Stimulated activated memory B cell treated with anti-CD40 and anti-IgM and Interleukin-4, amounts not matched to agents 10 μg/mL and 1 μg/mL and 100 μg/mL, for 72 hours (primary cell): ENCODE results near the gene ENTPD6.

Source experiments
- ATAC-seq: fragments of 150-1000 bp; cut with Tn5 transposase; 2 replicates; pipeline ENCODE4 v1.10.0; 2021
- H3K27ac Mint-ChIP-seq: one replicate; pipeline ENCODE4 v1.8.0; 2022; ENCODE audit warnings: mild to moderate bottlenecking, mixed read lengths
- H3K27me3 Mint-ChIP-seq: one replicate; pipeline ENCODE4 v1.8.0; 2022; ENCODE audit warnings: mixed read lengths
- H3K36me3 Mint-ChIP-seq: one replicate; pipeline ENCODE4 v1.8.0; 2022; ENCODE audit warnings: mixed read lengths
- H3K4me1 Mint-ChIP-seq: one replicate; pipeline ENCODE4 v1.8.0; 2022; ENCODE audit warnings: mixed read lengths
- H3K4me3 Mint-ChIP-seq: one replicate; pipeline ENCODE4 v1.8.0; 2022; ENCODE audit warnings: mild to moderate bottlenecking, moderate library complexity, mixed read lengths
- H3K9me3 Mint-ChIP-seq: one replicate; pipeline ENCODE4 v1.8.0; 2022; ENCODE audit warnings: mixed read lengths

The ENTPD6 gene

DNA sequence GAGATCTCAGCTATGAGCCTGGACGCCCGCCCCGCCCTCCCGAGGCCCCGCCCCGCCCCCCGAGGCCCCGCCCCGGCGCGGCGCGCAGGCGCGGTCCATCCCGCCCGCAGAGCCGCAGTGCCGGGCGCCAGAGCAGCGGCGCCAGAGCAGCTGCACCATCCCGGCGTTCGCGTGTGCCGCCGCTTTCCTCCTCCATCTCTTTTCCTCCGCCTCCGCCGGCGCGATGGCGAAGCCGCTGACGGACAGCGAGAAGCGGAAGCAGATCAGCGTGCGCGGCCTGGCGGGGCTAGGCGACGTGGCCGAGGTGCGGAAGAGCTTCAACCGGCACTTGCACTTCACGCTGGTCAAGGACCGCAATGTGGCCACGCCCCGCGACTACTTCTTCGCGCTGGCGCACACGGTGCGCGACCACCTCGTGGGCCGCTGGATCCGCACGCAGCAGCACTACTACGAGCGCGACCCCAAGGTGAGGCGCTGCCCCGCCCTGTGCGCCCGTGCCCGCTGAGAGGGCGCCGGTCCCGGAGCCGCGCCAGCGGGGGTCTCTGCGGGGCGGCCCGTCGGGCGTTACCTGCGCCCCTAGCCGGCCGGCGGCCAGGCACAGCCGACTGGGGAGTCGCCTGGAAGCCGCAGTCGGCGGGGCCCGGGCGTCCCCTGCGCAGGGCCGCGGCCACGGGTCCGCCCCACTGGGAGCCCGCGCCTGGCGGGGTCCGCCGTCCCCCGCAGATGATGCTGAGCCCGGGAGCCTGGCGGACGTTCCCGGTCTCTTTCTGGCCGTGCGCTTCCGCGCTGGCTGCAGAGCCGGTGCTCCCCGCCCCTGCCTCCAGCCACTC, 52.7 kb downstream of the ENTPD6 start, which contains the start of gene PYGB:
PYGB (plus strand) TSS at position 130 of the 830 bp plus-strand sequence; CDS start at position 224, 94 bp downstream.
- no peaks in the 10 kb centered on the region for H3K36me3 Mint-ChIP-seq
- peak; percentile 90 for ATAC-seq
- peaks cover 27% of the 10 kb centered on the region for H3K4me1 Mint-ChIP-seq
- H3K27ac Mint-ChIP-seq = peak within 1 kb of the TSS; percentile 77
- peak within 1 kb of the TSS; percentile 89 for H3K4me3 Mint-ChIP-seq
- peaks cover 5% of the 10 kb centered on the region for H3K9me3 Mint-ChIP-seq
- H3K27me3 Mint-ChIP-seq = peaks cover 9% of the 10 kb centered on the region

DNA sequence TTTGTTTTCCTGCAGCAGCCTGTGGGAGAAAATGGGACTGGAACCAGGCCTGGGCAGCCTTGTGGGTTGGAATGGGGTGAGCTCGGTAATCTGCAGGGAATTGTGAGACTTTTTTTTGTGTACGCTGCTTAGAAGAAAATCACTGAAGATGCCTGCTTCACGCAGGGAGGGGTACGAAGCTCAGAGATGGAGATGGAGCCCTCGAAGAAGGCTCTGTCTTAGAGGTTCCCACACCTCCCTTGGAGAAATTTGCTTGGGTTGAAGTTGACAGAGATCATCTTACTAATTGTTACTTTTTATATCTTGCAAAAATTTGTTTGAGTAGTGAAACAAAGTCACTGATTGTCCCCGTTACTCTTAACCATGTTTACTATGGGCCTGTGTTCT, 53.3 kb downstream of the ENTPD6 start:
- Mint-ChIP-seq H3K36me3 (no peaks in the 10 kb centered on the region), H3K27ac (peak overlapping the region; percentile 77), H3K27me3 (peaks cover 3% of the 10 kb centered on the region), H3K4me3 (peak overlapping the region; percentile 87), H3K9me3 (no peaks in the 10 kb centered on the region), H3K4me1 (peaks cover 27% of the 10 kb centered on the region)
- no peak for ATAC-seq

DNA sequence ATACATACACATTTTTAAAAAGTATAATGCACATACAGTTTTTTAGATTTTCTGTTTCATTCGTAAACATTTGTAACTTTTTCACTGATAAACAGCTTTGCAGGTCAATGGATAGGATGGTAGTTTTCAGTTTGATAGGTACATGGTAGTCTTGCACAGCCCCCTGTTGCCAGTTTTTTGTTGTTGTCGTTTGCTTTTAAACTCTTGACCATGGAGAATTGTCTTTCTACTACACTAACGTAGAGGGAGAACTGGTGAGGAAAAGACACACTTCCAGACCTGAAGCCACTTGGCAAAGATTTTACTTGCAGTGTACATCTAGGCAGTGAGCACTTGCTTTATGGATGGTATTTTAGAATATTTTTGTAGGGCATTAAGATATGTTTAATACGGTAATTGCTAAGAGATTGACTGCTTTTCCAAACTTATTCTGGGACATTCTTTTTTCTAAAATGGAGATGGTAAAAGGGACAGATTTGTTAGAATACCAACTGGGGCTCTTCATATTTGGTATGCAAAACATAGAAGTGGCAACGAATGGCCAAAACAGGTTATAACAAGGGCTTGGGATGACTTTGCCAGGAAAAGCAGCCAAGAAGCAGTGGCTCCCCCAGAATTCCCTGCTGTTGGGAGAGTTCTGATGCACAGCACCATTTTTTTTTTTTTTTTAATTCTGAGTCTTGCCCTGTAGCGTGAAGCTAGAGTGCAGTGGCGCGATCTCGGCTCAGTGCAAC, 53.9 kb downstream of the ENTPD6 start:
- Mint-ChIP-seq H3K36me3 (no peaks in the 10 kb centered on the region), H3K4me3 (peak overlapping the region; percentile 87), H3K27ac (peak overlapping the region; percentile 77), H3K9me3 (no peaks in the 10 kb centered on the region), H3K4me1 (peaks cover 27% of the 10 kb centered on the region), H3K27me3 (no peaks in the 10 kb centered on the region)
- no peak for ATAC-seq

DNA sequence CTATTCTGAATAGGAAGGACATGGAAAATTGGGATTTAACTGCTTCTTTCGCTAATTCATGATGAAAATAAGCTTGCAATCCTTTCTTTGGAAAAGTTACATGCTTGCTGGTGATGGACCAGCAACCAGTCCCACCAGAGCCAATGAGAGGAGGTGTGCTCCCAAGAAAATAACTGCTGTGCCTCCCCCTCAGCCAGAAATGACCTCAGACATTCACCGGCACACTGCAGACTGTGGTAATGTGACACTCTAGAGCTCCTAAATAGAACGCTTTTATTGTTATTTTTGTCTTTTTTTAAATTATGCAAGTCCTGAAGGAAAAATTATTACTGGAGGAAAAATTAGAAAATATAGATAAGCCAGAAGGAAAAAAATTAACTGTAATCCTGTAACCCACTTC, 55.0 kb downstream of the ENTPD6 start:
- Mint-ChIP-seq H3K9me3 (no peaks in the 10 kb centered on the region), H3K27me3 (no peaks in the 10 kb centered on the region), H3K36me3 (no peaks in the 10 kb centered on the region), H3K4me1 (peaks cover 27% of the 10 kb centered on the region), H3K4me3 (no peak overlapping the region), H3K27ac (no peak overlapping the region)
- no peak for ATAC-seq

DNA sequence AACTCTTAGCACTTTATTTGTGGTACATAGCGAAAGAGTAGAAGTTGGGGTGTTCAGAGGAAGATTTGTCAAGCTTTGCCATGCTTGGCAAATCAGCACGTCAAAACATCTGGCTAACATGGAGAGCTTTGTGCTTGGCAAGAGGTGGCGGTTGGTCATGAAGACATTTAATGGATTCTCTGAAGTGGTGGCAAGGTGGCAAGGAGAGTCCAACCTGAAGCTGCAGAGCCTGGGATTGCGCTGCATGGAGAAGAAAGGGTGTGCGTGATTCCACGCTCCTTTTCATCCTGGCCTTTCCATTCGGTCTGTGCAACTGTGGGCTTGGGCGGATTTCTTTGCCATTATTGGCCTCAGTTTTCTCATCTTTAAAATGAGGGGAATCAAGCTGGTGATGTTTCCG, 55.5 kb downstream of the ENTPD6 start:
- Mint-ChIP-seq H3K4me3 (no peak overlapping the region), H3K27ac (no peak overlapping the region), H3K27me3 (no peaks in the 10 kb centered on the region), H3K4me1 (peaks cover 27% of the 10 kb centered on the region), H3K36me3 (no peaks in the 10 kb centered on the region), H3K9me3 (no peaks in the 10 kb centered on the region)
- no peak for ATAC-seq

DNA sequence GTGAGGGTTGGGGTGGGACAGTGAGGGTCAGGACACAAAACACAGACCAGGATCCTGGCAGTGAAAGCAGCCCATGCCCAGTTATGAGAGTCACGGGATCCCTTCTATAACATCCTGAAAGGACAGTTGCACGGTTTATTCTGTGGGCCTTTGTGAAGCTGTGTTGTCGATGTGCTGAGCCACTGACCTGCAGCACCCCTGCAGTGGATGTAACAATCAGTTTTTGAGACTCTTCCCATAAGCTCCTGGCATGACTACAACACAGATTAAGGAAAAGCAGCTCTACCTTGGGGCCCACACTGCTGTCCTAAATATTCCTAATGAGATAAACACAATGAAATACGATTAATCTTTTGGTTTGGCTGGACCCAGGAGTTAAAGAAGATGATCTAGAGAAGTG, 56.0 kb downstream of the ENTPD6 start:
- Mint-ChIP-seq H3K27ac (no peak overlapping the region), H3K36me3 (no peaks in the 10 kb centered on the region), H3K27me3 (no peaks in the 10 kb centered on the region), H3K4me1 (peaks cover 25% of the 10 kb centered on the region), H3K4me3 (no peak overlapping the region), H3K9me3 (no peaks in the 10 kb centered on the region)
- no peak for ATAC-seq

DNA sequence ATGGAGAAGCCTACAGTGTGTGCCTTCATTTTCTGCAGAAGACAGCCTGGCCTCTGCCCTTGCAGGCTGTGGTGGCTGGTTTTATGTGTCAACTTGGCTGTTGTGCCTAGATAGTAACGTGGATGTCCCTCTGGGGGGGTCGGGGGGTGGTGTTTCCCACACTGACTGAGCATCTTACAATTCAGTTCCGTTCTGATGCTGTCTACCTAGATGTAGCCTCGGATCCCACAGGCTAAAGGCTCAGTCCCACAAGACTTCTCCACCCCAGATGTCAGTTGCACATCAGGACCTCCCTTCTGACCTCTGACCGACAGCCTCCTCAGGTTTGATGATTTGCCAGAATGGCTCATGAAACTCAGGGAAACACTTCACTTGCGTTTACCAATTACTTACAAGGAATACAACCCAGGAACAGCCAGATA, 56.7 kb downstream of the ENTPD6 start:
- ATAC-seq = no peak
- Mint-ChIP-seq H3K4me3 (no peak overlapping the region), H3K36me3 (no peaks in the 10 kb centered on the region), H3K9me3 (no peaks in the 10 kb centered on the region), H3K27me3 (no peaks in the 10 kb centered on the region), H3K27ac (no peak overlapping the region), H3K4me1 (peaks cover 21% of the 10 kb centered on the region)

DNA sequence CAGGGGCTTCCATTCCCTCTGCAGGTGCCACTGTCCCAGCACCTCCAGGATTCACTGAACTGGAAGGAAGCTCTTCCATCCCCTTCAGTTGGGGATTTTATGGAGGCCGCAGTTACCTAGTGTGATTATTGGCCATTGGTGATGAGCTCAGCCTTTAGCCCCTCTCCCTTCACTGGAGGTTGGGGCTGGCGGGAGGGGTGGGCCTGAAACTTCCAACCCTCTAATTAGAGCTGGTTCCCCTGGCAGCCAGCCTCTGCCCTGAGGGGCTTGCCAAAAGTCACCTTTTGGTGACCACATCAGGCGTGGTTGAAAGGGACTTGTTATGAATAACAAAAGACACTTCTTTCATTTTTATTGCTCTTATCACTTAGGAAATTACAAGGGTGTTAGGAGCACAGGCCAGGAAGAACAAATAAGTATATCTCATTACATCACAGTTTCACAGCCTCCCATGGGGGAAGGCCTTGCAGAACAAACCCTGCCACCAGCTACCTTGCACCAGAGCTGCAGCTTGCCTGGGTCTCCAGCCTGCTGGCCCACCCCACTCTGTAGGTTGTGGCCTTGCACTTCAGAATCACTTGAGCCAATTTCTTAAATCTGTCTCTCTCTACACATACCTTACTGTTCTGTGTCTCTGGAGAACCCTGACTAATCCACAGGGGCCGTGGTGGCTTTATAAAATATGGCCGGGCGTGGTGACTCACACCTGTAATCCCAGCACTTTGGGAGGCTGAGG, 57.3 kb downstream of the ENTPD6 start:
- no peaks in the 10 kb centered on the region for H3K36me3 Mint-ChIP-seq
- peaks cover 19% of the 10 kb centered on the region for H3K4me1 Mint-ChIP-seq
- H3K9me3 Mint-ChIP-seq = no peaks in the 10 kb centered on the region
- H3K27me3 Mint-ChIP-seq = no peaks in the 10 kb centered on the region
- no peak overlapping the region for H3K4me3 Mint-ChIP-seq
- no peak for ATAC-seq
- H3K27ac Mint-ChIP-seq = no peak overlapping the region

DNA sequence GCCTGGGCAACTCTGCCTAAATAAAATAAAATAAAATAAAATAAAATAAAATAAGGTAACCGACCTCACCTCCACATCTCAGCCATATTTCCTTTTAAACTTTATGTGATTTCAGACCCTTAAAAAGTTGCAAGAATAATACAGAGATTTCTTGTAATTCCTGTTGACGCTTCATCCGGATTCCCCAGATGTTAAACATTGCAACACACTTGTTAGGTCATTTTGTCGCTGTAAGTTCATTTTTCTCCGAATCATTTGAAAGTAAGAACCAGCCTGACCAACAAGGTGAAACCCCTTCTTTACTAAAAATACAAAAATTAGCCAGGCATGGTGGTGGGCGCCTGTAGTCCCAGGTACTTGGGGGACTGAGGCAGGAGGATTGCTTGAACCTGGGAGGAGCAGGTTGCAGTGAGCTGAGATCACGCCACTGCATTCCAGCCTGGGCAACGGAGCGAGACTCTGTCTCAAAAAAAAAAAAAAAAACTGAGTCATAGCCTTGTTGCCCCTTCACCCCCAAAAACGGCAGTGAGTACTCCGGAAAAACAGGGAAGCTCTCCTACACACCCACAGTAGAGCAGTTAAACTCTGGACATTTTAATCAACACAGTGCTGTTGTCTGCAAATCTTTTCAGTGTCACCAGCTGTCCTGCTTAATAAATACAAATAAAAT, 58.2 kb downstream of the ENTPD6 start:
- Mint-ChIP-seq H3K27ac (no peak overlapping the region), H3K4me1 (peaks cover 16% of the 10 kb centered on the region), H3K9me3 (no peaks in the 10 kb centered on the region), H3K36me3 (peaks cover 3% of the 10 kb centered on the region), H3K27me3 (no peaks in the 10 kb centered on the region), H3K4me3 (no peak overlapping the region)
- ATAC-seq = no peak

DNA sequence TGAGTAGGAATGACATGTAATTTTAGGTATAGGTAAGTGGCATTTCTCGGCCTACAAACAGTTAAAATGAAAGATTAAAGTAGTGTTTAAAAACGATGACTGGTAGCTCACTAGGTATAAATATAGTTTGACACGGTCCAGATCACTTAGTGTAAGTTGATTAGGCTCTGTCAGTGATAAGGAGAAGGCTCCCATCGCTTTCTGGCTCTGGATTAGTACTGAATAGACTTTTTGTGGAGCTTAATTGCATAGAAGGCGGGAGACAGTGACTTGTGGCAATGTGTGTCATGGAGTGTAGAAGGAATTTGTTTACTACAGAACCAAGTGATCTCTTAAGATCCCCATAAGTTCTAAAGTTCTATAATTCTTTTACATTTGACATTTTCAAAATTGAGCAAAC, 59.1 kb downstream of the ENTPD6 start:
- H3K27ac Mint-ChIP-seq = no peak overlapping the region
- H3K4me3 Mint-ChIP-seq = no peak overlapping the region
- no peak for ATAC-seq
- no peaks in the 10 kb centered on the region for H3K9me3 Mint-ChIP-seq
- H3K4me1 Mint-ChIP-seq = peaks cover 8% of the 10 kb centered on the region
- no peaks in the 10 kb centered on the region for H3K27me3 Mint-ChIP-seq
- H3K36me3 Mint-ChIP-seq = peaks cover 11% of the 10 kb centered on the region

DNA sequence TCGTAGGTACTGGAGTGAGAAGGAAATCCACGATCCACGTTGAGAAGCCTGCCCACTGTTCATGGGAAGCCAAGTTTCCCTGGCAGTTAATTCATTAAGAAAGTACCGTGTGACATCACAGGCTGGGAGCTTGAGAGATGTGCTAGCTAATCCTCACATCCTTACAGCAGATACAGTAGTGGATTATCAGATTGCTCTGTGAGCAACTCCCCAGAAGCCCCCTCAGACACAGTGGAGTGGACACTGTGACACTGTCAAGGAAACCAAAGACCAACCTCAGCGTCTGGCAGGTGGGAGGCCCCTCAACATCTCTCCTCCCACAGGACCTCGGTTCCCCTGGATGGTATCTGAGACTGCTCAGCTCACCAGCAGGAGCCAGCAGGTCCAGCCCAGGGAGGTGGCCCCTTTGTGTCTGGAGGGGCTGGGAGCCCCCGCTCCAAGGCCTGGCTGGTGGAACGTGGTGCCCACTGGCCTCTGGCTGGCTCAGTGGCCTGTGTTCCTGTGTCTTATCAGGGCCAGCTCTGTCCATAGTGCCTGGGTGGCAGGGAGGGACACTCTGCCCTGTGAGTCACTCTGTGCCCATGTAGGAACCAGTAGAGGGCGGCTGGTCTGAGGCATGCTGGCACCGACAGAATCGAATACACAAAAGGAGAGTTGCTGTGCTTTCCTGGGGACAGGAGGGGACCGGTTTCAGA, 59.6 kb downstream of the ENTPD6 start:
- Mint-ChIP-seq H3K4me3 (no peak overlapping the region), H3K4me1 (peaks cover 6% of the 10 kb centered on the region), H3K27ac (no peak overlapping the region), H3K36me3 (peaks cover 17% of the 10 kb centered on the region), H3K27me3 (no peaks in the 10 kb centered on the region), H3K9me3 (no peaks in the 10 kb centered on the region)
- no peak for ATAC-seq

DNA sequence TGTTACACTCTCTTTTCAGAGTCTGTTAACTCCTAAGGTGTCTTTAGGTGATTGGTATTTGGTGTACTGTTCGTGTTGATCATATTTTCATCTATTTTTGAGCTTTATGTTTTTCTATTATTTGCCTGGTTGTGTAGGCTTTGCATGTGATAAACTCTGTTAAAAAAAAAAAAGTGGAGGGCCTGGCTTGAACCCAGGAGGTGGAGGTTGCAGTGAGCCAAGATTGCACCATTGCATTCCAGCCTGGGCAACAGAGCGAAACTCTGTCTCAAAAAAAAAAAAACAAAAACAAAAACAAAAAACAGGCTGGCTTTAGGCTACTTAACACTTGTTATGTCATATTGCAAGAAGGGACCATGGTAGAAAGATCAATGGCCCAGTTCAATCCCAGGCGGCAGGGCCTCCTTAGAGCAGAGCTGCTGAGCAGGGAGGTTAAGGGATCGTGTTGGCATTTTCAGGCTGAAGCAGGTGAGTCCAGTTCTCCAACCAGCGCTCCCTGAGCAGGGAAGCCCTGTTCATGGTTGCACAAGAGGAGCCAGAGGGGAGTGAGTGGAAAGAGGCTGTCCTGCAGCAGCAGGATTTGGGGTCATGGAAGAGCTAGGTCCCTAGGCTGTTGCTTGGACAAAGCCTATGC, 60.8 kb downstream of the ENTPD6 start:
- Mint-ChIP-seq H3K27me3 (no peaks in the 10 kb centered on the region), H3K4me1 (peaks cover 6% of the 10 kb centered on the region), H3K4me3 (no peak overlapping the region), H3K27ac (no peak overlapping the region), H3K9me3 (no peaks in the 10 kb centered on the region), H3K36me3 (peaks cover 29% of the 10 kb centered on the region)
- no peak for ATAC-seq

DNA sequence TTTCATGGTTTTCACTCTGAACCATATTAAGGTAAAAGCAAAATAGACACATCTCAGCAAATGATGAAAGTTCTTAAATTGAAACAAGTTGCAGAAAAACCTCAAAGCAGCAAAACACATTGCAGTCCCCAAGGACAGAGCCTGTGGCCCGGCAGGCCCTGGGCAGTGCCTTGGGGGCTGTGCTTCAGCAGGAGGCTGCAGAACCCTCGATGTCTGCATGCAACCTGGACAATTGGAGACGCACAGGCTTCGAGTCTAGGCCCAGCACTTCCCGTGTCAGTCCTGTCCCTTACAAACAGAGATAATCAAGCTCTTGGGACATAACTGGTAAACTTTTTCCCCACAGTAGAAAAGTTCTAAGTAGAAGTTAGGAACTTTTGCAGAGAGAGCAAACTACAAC, 61.6 kb downstream of the ENTPD6 start:
- no peak overlapping the region for H3K4me3 Mint-ChIP-seq
- peaks cover 36% of the 10 kb centered on the region for H3K36me3 Mint-ChIP-seq
- H3K9me3 Mint-ChIP-seq = no peaks in the 10 kb centered on the region
- no peak for ATAC-seq
- H3K27ac Mint-ChIP-seq = no peak overlapping the region
- peaks cover 6% of the 10 kb centered on the region for H3K4me1 Mint-ChIP-seq
- no peaks in the 10 kb centered on the region for H3K27me3 Mint-ChIP-seq
